Pancreas (tissue), 10 donors: ENCODE data around the gene FBLN1. TPM values are rescaled to one million over a fixed set of nuclear protein-coding genes. Genes with fewer than 3 reads are reported as not detected.

Experiments
- ATAC-seq, 4 donors: fragments of 200-7000 bp; cut with Tn5 transposase; one replicate each; pipeline versions ENCODE4 v1.8.0 to v1.9.1; 2020; ENCODE audit warnings: mild to moderate bottlenecking in 4 of 4, moderate library complexity in 4 of 4
- DNase-seq, 6 donors: peaks; one replicate each; pipeline ENCODE4 v3.0.0-alpha.2; 2020
- FAIRE-seq: peaks from 2 replicates; lab custom pipeline; 2012; peaks lifted over from hg19 to GRCh38; lab: Jason Lieb, UNC
- H3K27ac ChIP-seq, 4 donors: fragments of 200-600 bp; sonication (generic); 1 replicate in 3 of 4; 2 replicates in 1 of 4; pipeline versions ENCODE4 v1.5.0 to v1.8.0; 2020
- H3K27me3 ChIP-seq, 4 donors: fragments of 200-600 bp; one replicate each; pipeline ENCODE4 v1.8.0; 2021
- H3K36me3 ChIP-seq, 3 donors: fragments of 200-600 bp; sonication (generic) in 1 of 3; one replicate each; pipeline versions ENCODE4 v1.5.0 to v1.8.0; 2020 to 2021
- H3K4me1 ChIP-seq, 3 donors: fragments of 200-600 bp; one replicate each; pipeline ENCODE4 v1.8.0; 2021
- H3K4me3 ChIP-seq, 4 donors: fragments of 200-600 bp; sonication (generic) in 2 of 4; one replicate each; pipeline versions ENCODE4 v1.5.0 to v1.8.0; 2020 to 2021
- H3K9me3 ChIP-seq, 4 donors: fragments of 200-600 bp; one replicate each; pipeline ENCODE4 v1.8.0; 2021
- CTCF ChIP-seq, 4 donors: fragments of 200-600 bp; sonication (generic) in 3 of 4; IDR thresholded peaks; one replicate each; pipeline versions ENCODE4 v1.5.0 to v1.8.0; 2021; ENCODE audit warnings: antibody characterized with exemption in 4 of 4
- WGBS, 2 donors: extraction: QIAGEN DNeasy Blood & Tissue Kit; methylation state at CpG; one replicate each; pipeline ENCODE4 v1.1.7; 2013; 5-methylcytosine and 5-hydroxymethylcytosine counted together
- intact Hi-C, 3 donors: fragments of 100-400 bp; cut with DNase I; formaldehyde crosslinking; loops; one replicate each; pipeline versions ENCODE4 v1.11.1 to v1.14.2; 2022
- polyA plus RNA-seq, 2 donors: library from polyadenylated mRNA; stranded (reverse); fragments of 200-250 nt; gene quantifications; one replicate each; pipeline ENCODE4 v1.2.3, GENCODE V29; 2013
- total RNA-seq, 6 donors: library from RNA; stranded (reverse); fragmentation: NEBNext Ultra II Directional in 4 of 6; extraction: Animal tissue kit (Norgen Biotek cat#: 25700) in 4 of 6; gene quantifications; one replicate each; pipeline versions ENCODE4 v1.2.1 to v1.2.4, GENCODE V29; 2021 to 2023
- donor health status: healthy with polysubstance abuse.
- donor health status: DM: no; HTN: no; CAD: no; lungs with moderate emphysema.
- donor health status: DM: no; HTN: no; CAD: no.
- donor health status: control.
- donor health status: control.
- donor health status: Bipolar disorder and iron deficiency.
- donor health status: DM: yes; HTN: yes; CAD: no.
- donor health status: DM: no; HTN: no; CAD: no.
- donor health status: DM: no; HTN: no; CAD: no.
- donor health status: DM: yes; HTN: yes; CAD: no.

The FBLN1 gene
- total and polyA plus RNA-seq, 8 donors, result 12.0 to 114 (median 21.5) TPM

GRCh38 chr22:45583504-45583903 is 80.8 kb downstream of the FBLN1 start:
- TF ChIP-seq CTCF (IDR thresholded peaks at IDR 0.05), result no peak
- DNase-seq (no peak), FAIRE-seq (no peak), ATAC-seq (no peak)
- Histone ChIP-seq H3K4me3 (no peak overlapping the region), H3K27ac (no peak overlapping the region), H3K36me3 (no peaks in the 10 kb centered on the region), H3K4me1 (no peaks in the 10 kb centered on the region), H3K9me3 (no peaks in the 10 kb centered on the region), H3K27me3 (peaks cover 0 to under 1% (median 0%) of the 10 kb centered on the region in 4 donors)
- 70 to 76% methylated on average over 5 of the region's 5 CpGs for WGBS, 2 donors
- intact Hi-C loops, result no loop called here

GRCh38 chr22:45584121-45584570 is 81.5 kb downstream of the FBLN1 start:
- no peak for TF ChIP-seq CTCF (IDR thresholded peaks at IDR 0.05)
- Histone ChIP-seq H3K4me3 (no peak overlapping the region), H3K9me3 (no peaks in the 10 kb centered on the region), H3K4me1 (no peaks in the 10 kb centered on the region), H3K36me3 (no peaks in the 10 kb centered on the region), H3K27ac (no peak overlapping the region), H3K27me3 (no peaks in the 10 kb centered on the region)
- 56 to 59% methylated on average over 14 of the region's 14 CpGs for WGBS, 2 donors
- ATAC-seq (peak in 3 of 4 donors; percentile 11 to 32 (median 32)), FAIRE-seq (no peak), DNase-seq (peak in 1 of 6 donors; percentile 7)
- intact Hi-C loops, result no loop called here

- Histone ChIP-seq H3K9me3 (no peaks in the 10 kb centered on the region), H3K4me3 (no peak overlapping the region), H3K36me3 (no peaks in the 10 kb centered on the region), H3K27ac (no peak overlapping the region), H3K4me1 (no peaks in the 10 kb centered on the region), H3K27me3 (no peaks in the 10 kb centered on the region)
- WGBS, 2 donors, result 63 to 71% methylated on average over 17 of the region's 17 CpGs
- DNase-seq, result peak in 1 of 6 donors; percentile 23
- no peak for ATAC-seq
- FAIRE-seq, result no peak
- TF ChIP-seq CTCF (IDR thresholded peaks at IDR 0.05), result no peak
- intact Hi-C loops, result no loop called here
Measured at GRCh38 chr22:45584621-45585436, 82.1 kb downstream of the FBLN1 start.

- no peak overlapping the region for H3K4me3 ChIP-seq
- intact Hi-C loops, result no loop called here
- no peaks in the 10 kb centered on the region for H3K27me3 ChIP-seq
- H3K27ac ChIP-seq, result no peak overlapping the region
- ATAC-seq (peak in 1 of 4 donors; percentile 17), FAIRE-seq (no peak), DNase-seq (peak in 1 of 6 donors; percentile 27)
- no peak for TF ChIP-seq CTCF (IDR thresholded peaks at IDR 0.05)
- H3K9me3 ChIP-seq, result no peaks in the 10 kb centered on the region
- WGBS, 2 donors, result 38 to 42% methylated on average over 13 of the region's 13 CpGs
- no peaks in the 10 kb centered on the region for H3K36me3 ChIP-seq
- no peaks in the 10 kb centered on the region for H3K4me1 ChIP-seq
Measured at GRCh38 chr22:45585437-45585755, 82.7 kb downstream of the FBLN1 start.

GRCh38 chr22:45585946-45586540 is 83.4 kb downstream of the FBLN1 start:
- H3K36me3 ChIP-seq, result no peaks in the 10 kb centered on the region
- no peaks in the 10 kb centered on the region for H3K27me3 ChIP-seq
- H3K9me3 ChIP-seq, result no peaks in the 10 kb centered on the region
- intact Hi-C loops, result no loop called here
- H3K4me3 ChIP-seq, result no peak overlapping the region
- TF ChIP-seq CTCF (IDR thresholded peaks at IDR 0.05), result no peak
- no peaks in the 10 kb centered on the region for H3K4me1 ChIP-seq
- no peak overlapping the region for H3K27ac ChIP-seq
- FAIRE-seq, result no peak
- WGBS, 2 donors, result 56 to 68% methylated on average over 19 of the region's 19 CpGs
- ATAC-seq, result no peak
- peak in 1 of 6 donors; percentile 6 for DNase-seq
